HL-60 (cell line): Measurements from ENCODE around the gene CHCHD6.

Experiments
- DNase-seq, 2 experiments: peaks; one replicate each; pipeline ENCODE4 v3.0.0-alpha.2; 2010 to 2020; ENCODE audit warnings: low read depth in 1 of 2, low spot score in 1 of 2
- H3K27ac ChIP-seq: fragments of 250-450 bp; sonication (Bioruptor Pico); replicated peaks from 2 replicates; pipeline ENCODE4 v1.5.1; 2020; ENCODE audit warnings: mild to moderate bottlenecking, moderate library complexity
- H3K27me3 ChIP-seq: fragments of 250-450 bp; sonication (Bioruptor Pico); 2 replicates; pipeline ENCODE4 v1.5.1; 2021; ENCODE audit warnings: mild to moderate bottlenecking, moderate library complexity; ENCODE audit not compliant: insufficient read depth, poor library complexity, severe bottlenecking
- H3K4me3 ChIP-seq: replicated peaks from 2 replicates; pipeline ENCODE4 v1.5.1; 2011; ENCODE audit warnings: mild to moderate bottlenecking, control low read depth, low read length; ENCODE audit not compliant: insufficient read depth
- CTCF ChIP-seq: IDR thresholded peaks from one replicate; pipeline ENCODE4 v1.5.1; 2011; ENCODE audit warnings: low read length, control low read depth, inconsistent platforms; ENCODE audit not compliant: insufficient read depth
- GABPA ChIP-seq: IDR thresholded peaks from 2 replicates; pipeline ENCODE4 v1.6.1; 2012; ENCODE audit warnings: low read depth
- POLR2AphosphoS5 ChIP-seq: IDR thresholded peaks from 2 replicates; pipeline ENCODE4 v1.6.1; 2012; ENCODE audit warnings: low read depth
- SPI1 ChIP-seq: IDR thresholded peaks from 2 replicates; pipeline ENCODE4 v1.6.1; 2012; ENCODE audit warnings: low read depth, mild to moderate bottlenecking, borderline replicate concordance
- TF ChIP-seq, protein P1 (sequence below): IDR thresholded peaks from 2 replicates; pipeline ENCODE4 v1.6.1; 2012; ENCODE audit warnings: low read depth; ENCODE audit not compliant: insufficient replicate concordance

CHCHD6 gene

GRCh38 chr3:126997455-126998038 lies 293.5 kb downstream of the CHCHD6 start:
- TF ChIP-seq GABPA (no peak), SPI1 (no peak), CTCF (no peak), POLR2AphosphoS5 (no peak)
- TF ChIP-seq, protein P1, sequence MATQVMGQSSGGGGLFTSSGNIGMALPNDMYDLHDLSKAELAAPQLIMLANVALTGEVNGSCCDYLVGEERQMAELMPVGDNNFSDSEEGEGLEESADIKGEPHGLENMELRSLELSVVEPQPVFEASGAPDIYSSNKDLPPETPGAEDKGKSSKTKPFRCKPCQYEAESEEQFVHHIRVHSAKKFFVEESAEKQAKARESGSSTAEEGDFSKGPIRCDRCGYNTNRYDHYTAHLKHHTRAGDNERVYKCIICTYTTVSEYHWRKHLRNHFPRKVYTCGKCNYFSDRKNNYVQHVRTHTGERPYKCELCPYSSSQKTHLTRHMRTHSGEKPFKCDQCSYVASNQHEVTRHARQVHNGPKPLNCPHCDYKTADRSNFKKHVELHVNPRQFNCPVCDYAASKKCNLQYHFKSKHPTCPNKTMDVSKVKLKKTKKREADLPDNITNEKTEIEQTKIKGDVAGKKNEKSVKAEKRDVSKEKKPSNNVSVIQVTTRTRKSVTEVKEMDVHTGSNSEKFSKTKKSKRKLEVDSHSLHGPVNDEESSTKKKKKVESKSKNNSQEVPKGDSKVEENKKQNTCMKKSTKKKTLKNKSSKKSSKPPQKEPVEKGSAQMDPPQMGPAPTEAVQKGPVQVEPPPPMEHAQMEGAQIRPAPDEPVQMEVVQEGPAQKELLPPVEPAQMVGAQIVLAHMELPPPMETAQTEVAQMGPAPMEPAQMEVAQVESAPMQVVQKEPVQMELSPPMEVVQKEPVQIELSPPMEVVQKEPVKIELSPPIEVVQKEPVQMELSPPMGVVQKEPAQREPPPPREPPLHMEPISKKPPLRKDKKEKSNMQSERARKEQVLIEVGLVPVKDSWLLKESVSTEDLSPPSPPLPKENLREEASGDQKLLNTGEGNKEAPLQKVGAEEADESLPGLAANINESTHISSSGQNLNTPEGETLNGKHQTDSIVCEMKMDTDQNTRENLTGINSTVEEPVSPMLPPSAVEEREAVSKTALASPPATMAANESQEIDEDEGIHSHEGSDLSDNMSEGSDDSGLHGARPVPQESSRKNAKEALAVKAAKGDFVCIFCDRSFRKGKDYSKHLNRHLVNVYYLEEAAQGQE, result no peak

GRCh38 chr3:126998320-126998719 lies 294.3 kb downstream of the CHCHD6 start:
- no peaks in the 10 kb centered on the region for H3K27me3 ChIP-seq

More at GRCh38 chr3:126997455-126998038, 293.5 kb downstream of the CHCHD6 start:
- Histone ChIP-seq H3K27me3 (no peaks in the 10 kb centered on the region), H3K4me3 (no peak overlapping the region), H3K27ac (no peak overlapping the region)
- no peak for DNase-seq

DNA sequence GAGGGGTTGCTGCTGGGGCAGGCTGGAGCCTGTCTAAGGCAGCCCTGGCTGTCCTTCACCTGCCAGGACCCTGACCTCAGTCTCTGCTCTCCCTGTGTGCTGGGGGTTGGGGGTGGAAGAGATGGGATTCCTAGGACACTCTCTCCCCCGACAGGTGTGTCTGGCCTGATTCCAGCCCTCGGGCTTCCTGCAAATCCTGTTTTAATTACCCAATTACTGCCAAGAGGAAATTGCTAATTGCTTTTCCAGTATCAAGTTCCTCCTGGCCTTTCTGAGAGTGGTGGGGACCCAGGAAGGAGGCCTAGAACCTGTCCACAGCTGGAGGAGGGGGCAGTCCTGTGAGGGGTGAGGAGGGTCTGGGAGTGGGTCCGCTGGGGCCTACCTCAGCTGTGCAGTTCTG lies 294.7 kb downstream of the CHCHD6 start:
- DNase-seq, result no peak
- Histone ChIP-seq H3K27ac (no peak overlapping the region), H3K4me3 (no peak overlapping the region), H3K27me3 (no peaks in the 10 kb centered on the region)
- TF ChIP-seq POLR2AphosphoS5 (no peak), CTCF (no peak), SPI1 (no peak)
- TF ChIP-seq, protein P1, result no peak

More at GRCh38 chr3:126998320-126998719, 294.3 kb downstream of the CHCHD6 start:
- Histone ChIP-seq H3K4me3 (no peak overlapping the region), H3K27ac (no peak overlapping the region)
- peak in 1 of 2 experiments; percentile 4 for DNase-seq
- peak; percentile 73 for TF ChIP-seq SPI1
- TF ChIP-seq CTCF, result no peak

- TF ChIP-seq, protein P1, result no peak
- TF ChIP-seq POLR2AphosphoS5 (no peak), CTCF (no peak), GABPA (no peak), SPI1 (no peak)
- Histone ChIP-seq H3K27me3 (no peaks in the 10 kb centered on the region), H3K4me3 (no peak overlapping the region), H3K27ac (no peak overlapping the region)
- no peak for DNase-seq
These were observed 295.3 kb downstream of the CHCHD6 start for GRCh38 chr3:126999383-126999782.
